DND-41 (cell line): ENCODE results near the gene PXMP4.

Source experiments
- ATAC-seq: fragments of 200-7000 bp; cut with Tn5 transposase; 3 replicates; pipeline ENCODE4 v1.9.1; 2021; ENCODE audit warnings: low read depth; ENCODE audit not compliant: insufficient read depth
- DNase-seq: peaks from one replicate; pipeline ENCODE4 v3.0.0-alpha.2; 2020
- H2AFZ ChIP-seq: 2 replicates; pipeline ENCODE4 v1.6.0; 2012; ENCODE audit warnings: low read depth, low read length
- H3K27ac ChIP-seq: 2 replicates; pipeline ENCODE4 v1.5.1; 2012; ENCODE audit warnings: low read length, inconsistent platforms
- H3K27me3 ChIP-seq: fragments of 200-600 bp; sonication (generic); 2 replicates; pipeline ENCODE4 v1.6.0; 2012; ENCODE audit warnings: low read length, mild to moderate bottlenecking, inconsistent platforms; ENCODE audit not compliant: insufficient read depth, poor library complexity
- H3K36me3 ChIP-seq: 2 replicates; pipeline ENCODE4 v1.5.1; 2012; ENCODE audit warnings: low read length, inconsistent platforms; ENCODE audit not compliant: insufficient read depth
- H3K4me1 ChIP-seq: 2 replicates; pipeline ENCODE4 v1.5.1; 2012; ENCODE audit warnings: mild to moderate bottlenecking, low read length; ENCODE audit not compliant: insufficient read depth
- H3K4me2 ChIP-seq: 2 replicates; pipeline ENCODE4 v1.6.0; 2012; ENCODE audit warnings: mild to moderate bottlenecking, moderate library complexity, low read length, inconsistent platforms; ENCODE audit not compliant: insufficient read depth
- H3K4me3 ChIP-seq, 2 experiments: fragments of 200-600 bp in 1 of 2; shearing (Covaris generic) in 1 of 2; 2 replicates each; pipeline ENCODE4 v1.5.1; 2012 to 2016; ENCODE audit warnings: inconsistent platforms in 2 of 2, low read length in 2 of 2, mild to moderate bottlenecking in 2 of 2, low read depth in 1 of 2, moderate library complexity in 1 of 2
- H3K79me2 ChIP-seq: 2 replicates; pipeline ENCODE4 v1.6.0; 2012; ENCODE audit warnings: low read length, inconsistent platforms; ENCODE audit not compliant: insufficient read depth
- H3K9ac ChIP-seq: 2 replicates; pipeline ENCODE4 v1.6.0; 2012; ENCODE audit warnings: low read depth, mild to moderate bottlenecking, inconsistent platforms, low read length, moderate library complexity
- H3K9me3 ChIP-seq: 2 replicates; pipeline ENCODE4 v1.5.1; 2012; ENCODE audit warnings: low read length, moderate library complexity, mild to moderate bottlenecking, inconsistent platforms; ENCODE audit not compliant: insufficient read depth, severe bottlenecking
- H4K20me1 ChIP-seq: 2 replicates; pipeline ENCODE4 v1.6.0; 2012; ENCODE audit warnings: low read length; ENCODE audit not compliant: insufficient read depth
- EZH2 ChIP-seq: IDR thresholded peaks from 3 replicates; pipeline ENCODE4 v1.6.1; 2012; ENCODE audit warnings: borderline replicate concordance, low read depth, mild to moderate bottlenecking, moderate library complexity, low read length, inconsistent platforms; ENCODE audit not compliant: severe bottlenecking
- TF ChIP-seq, protein P1 (sequence below): IDR thresholded peaks from 2 replicates; pipeline ENCODE4 v1.5.1; 2012; ENCODE audit warnings: borderline replicate concordance, low read length, moderate library complexity, mild to moderate bottlenecking; ENCODE audit not compliant: poor library complexity, severe bottlenecking; ENCODE audit errors: extremely low read depth

The PXMP4 gene

DNA sequence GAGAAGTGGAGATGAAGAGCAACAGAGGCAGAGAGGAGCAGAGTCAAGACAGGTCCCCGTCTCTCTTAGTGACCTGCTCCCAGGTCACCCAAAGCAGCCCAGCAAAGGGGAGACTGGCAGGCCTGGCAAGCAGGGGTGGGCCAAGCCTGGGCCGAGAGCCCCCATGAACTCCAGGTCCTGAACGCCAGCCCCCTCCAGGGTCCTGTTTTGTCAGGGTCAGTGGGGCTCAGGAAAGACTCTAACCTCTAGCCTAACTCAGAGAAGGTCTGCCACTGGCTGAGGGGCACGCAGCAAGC, 47.0 kb downstream of the PXMP4 start:
- ATAC-seq (no peak), DNase-seq (no peak)
- Histone ChIP-seq H3K9ac (peak overlapping the region; percentile 63), H3K4me1 (peaks cover 29% of the 10 kb centered on the region), H3K27ac (0 out of 2 replicates have a peak overlapping the region, but pooled peaks have one; percentile 45), H3K4me3 (peak overlapping the region in 1 of 2 experiments; percentile 63; a peak in 2 of 4 replicates), H4K20me1 (peaks cover 32% of the 10 kb centered on the region), H3K4me2 (peak overlapping the region; percentile 89), H3K79me2 (no peaks in the 10 kb centered on the region; the same call in 1 of the 2 replicates), H2AFZ (no peak overlapping the region), H3K36me3 (peaks cover 37% of the 10 kb centered on the region), H3K27me3 (no peaks in the 10 kb centered on the region), H3K9me3 (no peaks in the 10 kb centered on the region)
- TF ChIP-seq EZH2: no peak
- TF ChIP-seq, protein P1, sequence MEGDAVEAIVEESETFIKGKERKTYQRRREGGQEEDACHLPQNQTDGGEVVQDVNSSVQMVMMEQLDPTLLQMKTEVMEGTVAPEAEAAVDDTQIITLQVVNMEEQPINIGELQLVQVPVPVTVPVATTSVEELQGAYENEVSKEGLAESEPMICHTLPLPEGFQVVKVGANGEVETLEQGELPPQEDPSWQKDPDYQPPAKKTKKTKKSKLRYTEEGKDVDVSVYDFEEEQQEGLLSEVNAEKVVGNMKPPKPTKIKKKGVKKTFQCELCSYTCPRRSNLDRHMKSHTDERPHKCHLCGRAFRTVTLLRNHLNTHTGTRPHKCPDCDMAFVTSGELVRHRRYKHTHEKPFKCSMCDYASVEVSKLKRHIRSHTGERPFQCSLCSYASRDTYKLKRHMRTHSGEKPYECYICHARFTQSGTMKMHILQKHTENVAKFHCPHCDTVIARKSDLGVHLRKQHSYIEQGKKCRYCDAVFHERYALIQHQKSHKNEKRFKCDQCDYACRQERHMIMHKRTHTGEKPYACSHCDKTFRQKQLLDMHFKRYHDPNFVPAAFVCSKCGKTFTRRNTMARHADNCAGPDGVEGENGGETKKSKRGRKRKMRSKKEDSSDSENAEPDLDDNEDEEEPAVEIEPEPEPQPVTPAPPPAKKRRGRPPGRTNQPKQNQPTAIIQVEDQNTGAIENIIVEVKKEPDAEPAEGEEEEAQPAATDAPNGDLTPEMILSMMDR: no peak

DNA sequence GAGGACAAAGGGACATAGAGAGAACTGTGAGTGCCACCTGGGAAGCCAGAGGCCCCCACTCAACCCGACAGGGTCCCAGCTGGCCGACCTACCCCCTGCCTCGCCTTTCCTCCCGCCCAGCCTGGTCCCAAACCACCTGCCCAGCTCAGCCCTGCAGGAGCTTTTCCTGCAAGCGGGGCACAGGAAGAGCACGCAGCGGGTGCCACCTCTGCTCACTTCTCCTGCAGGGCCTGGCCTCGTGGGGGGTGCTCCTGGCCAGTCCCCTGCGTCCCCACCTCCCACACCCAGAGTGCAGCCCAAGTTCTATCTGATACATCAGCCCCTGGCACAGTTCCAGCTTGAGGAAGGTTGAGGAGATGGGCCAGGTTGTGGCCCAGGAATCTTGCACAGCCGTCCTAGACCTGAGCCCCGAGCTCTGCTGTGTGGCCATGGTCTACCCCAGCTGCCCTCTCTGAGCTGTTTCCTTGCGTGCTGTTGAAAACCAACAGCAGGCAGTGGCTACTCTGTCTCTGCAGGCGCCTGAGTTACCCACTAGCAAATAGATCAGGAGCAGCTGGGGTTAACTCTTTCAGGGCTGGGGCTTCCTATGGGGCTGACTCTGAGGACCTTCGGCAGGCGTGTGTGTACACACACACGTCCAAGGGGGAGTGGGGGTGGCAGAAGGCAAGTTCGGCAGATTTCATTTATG, 47.5 kb downstream of the PXMP4 start:
- H3K79me2 ChIP-seq: no peaks in the 10 kb centered on the region; the same call in 1 of the 2 replicates
- H3K9ac ChIP-seq: no peak overlapping the region
- TF ChIP-seq, protein P1: no peak
- TF ChIP-seq EZH2: no peak
- no peak overlapping the region for H3K27ac ChIP-seq
- H3K4me3 ChIP-seq: no peak overlapping the region
- peaks cover 32% of the 10 kb centered on the region for H3K36me3 ChIP-seq
- H4K20me1 ChIP-seq: peaks cover 28% of the 10 kb centered on the region
- no peak overlapping the region for H2AFZ ChIP-seq
- no peaks in the 10 kb centered on the region for H3K9me3 ChIP-seq
- H3K4me2 ChIP-seq: peak overlapping the region; percentile 89; the same call in 1 of the 2 replicates
- H3K27me3 ChIP-seq: no peaks in the 10 kb centered on the region
- DNase-seq (no peak), ATAC-seq (no peak)
- peaks cover 29% of the 10 kb centered on the region for H3K4me1 ChIP-seq

DNA sequence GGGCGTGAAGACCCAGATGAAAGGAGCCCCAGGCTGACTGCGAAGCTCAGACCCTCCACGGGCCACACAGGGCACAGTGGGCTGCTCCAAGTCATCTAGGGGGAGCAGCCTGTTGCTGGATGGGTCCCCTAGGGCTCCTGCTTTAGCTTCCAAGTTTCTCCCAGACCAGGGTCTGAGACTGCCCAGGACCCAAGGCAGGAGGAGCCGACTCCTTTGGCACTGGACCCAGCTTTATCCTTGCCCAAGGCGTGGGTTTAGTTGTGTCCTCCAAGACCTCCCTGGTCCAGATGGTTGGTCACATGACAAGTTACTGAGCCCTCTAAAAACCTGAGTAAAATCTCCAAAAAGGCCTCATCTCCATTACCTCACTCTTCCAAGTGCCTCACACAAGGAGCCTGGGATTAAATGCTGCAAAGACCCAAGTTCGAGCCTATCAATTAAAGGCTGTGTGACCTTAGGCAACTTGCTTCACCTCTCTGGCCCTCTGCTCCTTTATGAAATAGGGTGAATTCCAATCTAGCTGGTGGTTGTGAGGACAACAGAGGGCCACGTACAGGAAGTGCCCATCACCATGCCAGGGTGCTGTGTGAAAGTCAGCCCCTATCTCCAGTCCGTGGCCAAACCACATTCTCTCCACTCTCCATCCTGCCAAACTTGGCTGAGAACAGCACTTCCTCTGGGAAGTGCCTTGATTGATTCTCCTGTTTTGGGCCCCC, 48.4 kb downstream of the PXMP4 start:
- Histone ChIP-seq H3K4me2 (no peak overlapping the region), H3K36me3 (peaks cover 24% of the 10 kb centered on the region), H3K27ac (no peak overlapping the region), H3K79me2 (no peaks in the 10 kb centered on the region; the same call in 1 of the 2 replicates), H3K9me3 (no peaks in the 10 kb centered on the region), H3K4me3 (no peak overlapping the region), H3K9ac (no peak overlapping the region), H4K20me1 (peaks cover 20% of the 10 kb centered on the region), H3K27me3 (no peaks in the 10 kb centered on the region), H2AFZ (no peak overlapping the region), H3K4me1 (peaks cover 29% of the 10 kb centered on the region)
- ATAC-seq (no peak), DNase-seq (no peak)
- TF ChIP-seq EZH2: no peak
- TF ChIP-seq, protein P1: no peak
